Esophagus muscularis mucosa (tissue), 4 donors: ENCODE measurements around the gene HADHB. TPM values are rescaled to one million over a fixed set of nuclear protein-coding genes. Genes with fewer than 3 reads are reported as not detected.

ENCODE experiments used
- DNase-seq: peaks from one replicate; pipeline ENCODE4 v3.0.0-alpha.2; 2017; ENCODE audit errors: extremely low spot score
- H3K27ac ChIP-seq, 4 donors: fragments of 200-600 bp; sonication (generic); replicated peaks in 1 of 4; 1 replicate in 3 of 4; 2 replicates in 1 of 4; pipeline ENCODE4 v1.5.1; 2016 to 2019; ENCODE audit warnings: mild to moderate bottlenecking in 1 of 4
- H3K27me3 ChIP-seq, 4 donors: fragments of 200-600 bp; sonication (generic); one replicate each; pipeline versions ENCODE4 v1.5.1 to v1.6.0; 2016 to 2019
- H3K36me3 ChIP-seq, 4 donors: fragments of 200-600 bp; sonication (generic); one replicate each; pipeline ENCODE4 v1.5.1; 2016 to 2019
- H3K4me1 ChIP-seq, 4 donors: fragments of 200-600 bp; sonication (generic); one replicate each; pipeline ENCODE4 v1.5.1; 2016 to 2019
- H3K4me3 ChIP-seq, 4 donors: fragments of 200-600 bp; sonication (generic); 1 replicate in 2 of 4; 2 replicates in 2 of 4; pipeline ENCODE4 v1.5.1; 2016 to 2019; ENCODE audit warnings: mild to moderate bottlenecking in 4 of 4, moderate library complexity in 1 of 4
- H3K9me3 ChIP-seq, 4 donors: fragments of 200-600 bp; sonication (generic); 1 replicate in 3 of 4; 2 replicates in 1 of 4; pipeline ENCODE4 v1.5.1; 2016 to 2019
- EP300 ChIP-seq: sonication (generic); formaldehyde crosslinking; IDR thresholded peaks from one replicate; pipeline ENCODE4 v1.6.1; 2017; ENCODE audit warnings: antibody characterized with exemption
- POLR2A ChIP-seq: fragments of 450-650 bp; IDR thresholded peaks from one replicate; pipeline ENCODE4 v1.6.1; 2017; ENCODE audit warnings: antibody characterized with exemption, moderate library complexity, mild to moderate bottlenecking, low read depth
- POLR2AphosphoS5 ChIP-seq, 2 donors: sonication (generic); formaldehyde crosslinking; IDR thresholded peaks; one replicate each; pipeline ENCODE4 v1.6.1; 2017; ENCODE audit warnings: antibody characterized with exemption in 2 of 2
- WGBS: methylation state at CpG from one replicate; pipeline ENCODE4 v1.1.5; 2018; 5-methylcytosine and 5-hydroxymethylcytosine counted together
- intact Hi-C: fragments of 100-400 bp; cut with DNase I; formaldehyde crosslinking; loops from one replicate; pipeline ENCODE4 v1.15.1; 2023
- total RNA-seq, 4 donors: library from RNA; depleted of rRNA; stranded (reverse); fragments of >200 nt; gene quantifications; one replicate each; pipeline versions ENCODE4 v1.1.0 to v1.2.1, GENCODE V29; 2016
- TF ChIP-seq, protein P1 (sequence below), 3 experiments: fragments of 200-600 bp in 2 of 3; fragments of 450-650 bp in 1 of 3; sonication (generic) in 2 of 3; IDR thresholded peaks; one replicate each; pipeline ENCODE4 v1.5.1; 2017 to 2019; ENCODE audit warnings: antibody characterized with exemption in 3 of 3, mild to moderate bottlenecking in 2 of 3, moderate library complexity in 1 of 3

HADHB gene
- total RNA-seq, 4 donors from 2014 or later: 163 to 399 (median 192) TPM

DNA sequence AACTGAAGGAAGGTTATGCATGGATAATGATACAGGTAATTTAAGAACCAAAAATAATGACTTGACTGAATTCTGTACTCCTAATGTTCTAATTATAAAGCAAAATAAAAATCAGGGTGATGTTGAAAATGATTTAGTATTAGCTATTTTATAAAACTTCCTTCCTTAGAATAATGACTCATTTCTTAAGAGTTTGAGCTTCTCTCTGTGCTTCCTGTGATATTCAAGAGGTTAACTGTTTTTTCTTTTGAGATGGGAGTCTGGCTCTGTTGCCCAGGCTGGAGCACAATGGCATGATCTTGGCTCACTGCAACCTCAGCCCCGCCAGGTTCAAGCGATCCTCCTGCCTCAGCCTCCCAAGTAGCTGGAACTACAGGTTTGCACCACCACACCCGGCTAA is 15.1 kb upstream of the HADHB start:
- Histone ChIP-seq H3K36me3 (peaks cover 77 to 99% (median 91%) of the 10 kb centered on the region in 4 donors), H3K4me1 (no peaks in the 10 kb centered on the region), H3K27me3 (no peaks in the 10 kb centered on the region), H3K9me3 (no peaks in the 10 kb centered on the region), H3K27ac (no peak overlapping the region), H3K4me3 (no peak overlapping the region)
- intact Hi-C loops: no loop called here
- no peak for DNase-seq
- no peak for TF ChIP-seq POLR2AphosphoS5 (IDR thresholded peaks at IDR 0.05)
- TF ChIP-seq EP300: no peak
- TF ChIP-seq, protein P1, sequence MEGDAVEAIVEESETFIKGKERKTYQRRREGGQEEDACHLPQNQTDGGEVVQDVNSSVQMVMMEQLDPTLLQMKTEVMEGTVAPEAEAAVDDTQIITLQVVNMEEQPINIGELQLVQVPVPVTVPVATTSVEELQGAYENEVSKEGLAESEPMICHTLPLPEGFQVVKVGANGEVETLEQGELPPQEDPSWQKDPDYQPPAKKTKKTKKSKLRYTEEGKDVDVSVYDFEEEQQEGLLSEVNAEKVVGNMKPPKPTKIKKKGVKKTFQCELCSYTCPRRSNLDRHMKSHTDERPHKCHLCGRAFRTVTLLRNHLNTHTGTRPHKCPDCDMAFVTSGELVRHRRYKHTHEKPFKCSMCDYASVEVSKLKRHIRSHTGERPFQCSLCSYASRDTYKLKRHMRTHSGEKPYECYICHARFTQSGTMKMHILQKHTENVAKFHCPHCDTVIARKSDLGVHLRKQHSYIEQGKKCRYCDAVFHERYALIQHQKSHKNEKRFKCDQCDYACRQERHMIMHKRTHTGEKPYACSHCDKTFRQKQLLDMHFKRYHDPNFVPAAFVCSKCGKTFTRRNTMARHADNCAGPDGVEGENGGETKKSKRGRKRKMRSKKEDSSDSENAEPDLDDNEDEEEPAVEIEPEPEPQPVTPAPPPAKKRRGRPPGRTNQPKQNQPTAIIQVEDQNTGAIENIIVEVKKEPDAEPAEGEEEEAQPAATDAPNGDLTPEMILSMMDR (IDR thresholded peaks at IDR 0.05): no peak
- no peak for TF ChIP-seq POLR2A
- 95% methylated on average over 3 of the region's 3 CpGs for WGBS

DNA sequence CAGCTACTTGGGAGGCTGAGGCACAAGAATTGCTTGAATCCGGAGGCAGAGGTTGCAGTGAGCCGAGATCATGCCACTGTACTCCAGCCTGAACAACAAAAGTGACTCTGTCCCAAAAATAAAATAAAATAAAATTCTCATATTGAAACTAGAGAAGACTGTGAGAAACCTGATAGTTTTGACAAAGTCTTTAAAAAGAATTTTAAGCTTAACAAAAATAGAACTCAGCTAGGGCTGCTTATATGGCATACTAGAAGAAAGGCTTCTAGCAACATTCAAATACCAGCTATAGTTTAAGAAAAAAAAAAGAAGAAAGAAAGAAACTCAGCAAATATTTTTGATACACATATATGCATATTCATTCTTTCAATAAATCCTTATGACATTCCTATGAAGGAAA is 13.9 kb upstream of the HADHB start:
- intact Hi-C loops: no loop called here
- H3K27me3 ChIP-seq: no peaks in the 10 kb centered on the region
- H3K4me3 ChIP-seq: no peak overlapping the region
- no peak overlapping the region for H3K27ac ChIP-seq
- DNase-seq: no peak
- no peaks in the 10 kb centered on the region for H3K9me3 ChIP-seq
- 96% methylated on average over 2 of the region's 2 CpGs for WGBS
- TF ChIP-seq POLR2AphosphoS5 (IDR thresholded peaks at IDR 0.05) (no peak), POLR2A (no peak), EP300 (no peak)
- TF ChIP-seq, protein P1 (IDR thresholded peaks at IDR 0.05): no peak
- no peaks in the 10 kb centered on the region for H3K4me1 ChIP-seq
- peaks cover 89 to 100% (median 94%) of the 10 kb centered on the region in 4 donors for H3K36me3 ChIP-seq

DNA sequence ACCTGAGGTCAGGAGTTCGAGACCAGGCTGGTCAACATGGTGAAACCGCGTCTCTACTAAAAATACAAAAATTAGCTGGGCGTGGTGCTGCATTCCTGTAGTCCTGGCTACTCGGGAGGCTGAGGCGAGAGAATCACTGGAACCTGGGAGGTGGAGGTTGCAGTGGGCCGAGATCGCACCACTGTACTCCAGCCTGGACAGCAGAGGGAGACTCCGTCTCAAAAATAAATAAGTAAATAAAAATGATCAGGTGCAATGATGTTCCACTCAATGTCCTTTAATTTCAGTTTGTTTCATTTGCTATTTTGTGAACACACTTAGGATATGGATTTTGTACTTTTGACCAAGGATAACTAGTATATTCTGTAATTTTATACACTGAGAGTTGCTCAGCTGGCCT is 9.7 kb upstream of the HADHB start:
- H3K36me3 ChIP-seq: peaks cover 66 to 91% (median 77%) of the 10 kb centered on the region in 4 donors
- H3K4me1 ChIP-seq: peaks cover 12 to 23% (median 20%) of the 10 kb centered on the region in 4 donors
- no peak overlapping the region for H3K27ac ChIP-seq
- intact Hi-C loops: loop anchor here (5.0 kb wide), 1 partner anchor 92 kb away; no protein-coding TSS in a partner anchor
- H3K27me3 ChIP-seq: no peaks in the 10 kb centered on the region
- no peak for DNase-seq
- TF ChIP-seq POLR2AphosphoS5 (IDR thresholded peaks at IDR 0.05) (no peak), POLR2A (no peak), EP300 (no peak)
- TF ChIP-seq, protein P1 (IDR thresholded peaks at IDR 0.05): peak in 2 of 3 experiments; percentile 25 to 35
- whole genome bisulfite sequencing: 89% methylated on average over 9 of the region's 9 CpGs
- H3K9me3 ChIP-seq: no peaks in the 10 kb centered on the region
- no peak overlapping the region for H3K4me3 ChIP-seq

DNA sequence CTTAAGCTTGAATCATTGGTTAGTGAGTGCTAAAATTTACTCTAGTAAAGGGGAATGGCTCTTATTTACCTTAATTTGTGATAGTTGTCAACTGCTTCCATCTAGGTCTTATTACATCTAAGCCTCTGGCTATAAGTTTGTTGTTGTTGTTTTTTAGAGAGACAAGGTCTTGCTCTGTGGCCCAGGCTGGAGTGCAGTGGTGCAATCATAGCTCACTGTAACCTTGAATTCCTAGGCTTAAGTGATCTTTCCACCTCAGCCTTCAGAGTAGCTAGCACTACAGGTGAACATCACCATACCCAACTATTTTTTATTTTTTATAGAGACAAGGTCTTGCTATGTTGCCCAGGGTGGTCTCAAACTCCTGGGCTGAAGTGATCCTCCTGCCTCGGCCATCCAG is 6.9 kb upstream of the HADHB start:
- 87% methylated on average over 1 of the region's 1 CpG for WGBS
- Histone ChIP-seq H3K4me1 (peaks cover 33 to 51% (median 47%) of the 10 kb centered on the region in 4 donors), H3K4me3 (no peak overlapping the region), H3K27ac (no peak overlapping the region), H3K27me3 (no peaks in the 10 kb centered on the region), H3K9me3 (no peaks in the 10 kb centered on the region), H3K36me3 (peaks cover 42 to 63% (median 51%) of the 10 kb centered on the region in 4 donors)
- no peak for DNase-seq
- intact Hi-C loops: loop anchor here (5.0 kb wide), 1 partner anchor 89 kb away; no protein-coding TSS in a partner anchor
- TF ChIP-seq EP300: no peak
- TF ChIP-seq, protein P1 (IDR thresholded peaks at IDR 0.05): no peak
- no peak for TF ChIP-seq POLR2A
- no peak for TF ChIP-seq POLR2AphosphoS5 (IDR thresholded peaks at IDR 0.05)
